GM18499 (cell line): Measurements from ENCODE around the gene ALPP.

Experiments used
- ATAC-seq: cut with Tn5 transposase; IDR thresholded peaks from one replicate; pipeline ENCODE4 v1.9.1; 2021; ENCODE audit warnings: moderate number of reproducible peaks; ENCODE audit not compliant: insufficient read depth, unreplicated experiment

ALPP gene

GRCh38 chr2:232340171-232340935, 38.2 kb upstream of the ALPP start:
- ATAC-seq, result no peak

GRCh38 chr2:232341061-232341738, 37.4 kb upstream of the ALPP start:
- no peak for ATAC-seq

- no peak for ATAC-seq
These were observed 36.8 kb upstream of the ALPP start for GRCh38 chr2:232341739-232342126.

- ATAC-seq, result no peak
These were observed 35.7 kb upstream of the ALPP start for GRCh38 chr2:232342635-232343565.

GRCh38 chr2:232343821-232344220, 34.7 kb upstream of the ALPP start:
- no peak for ATAC-seq

GRCh38 chr2:232345251-232345650, 33.3 kb upstream of the ALPP start:
- no peak for ATAC-seq

- ATAC-seq, result no peak
These were observed 31.2 kb upstream of the ALPP start for GRCh38 chr2:232347369-232347768.

GRCh38 chr2:232348936-232349335, 29.6 kb upstream of the ALPP start:
- no peak for ATAC-seq

GRCh38 chr2:232349546-232349945, 29.0 kb upstream of the ALPP start:
- ATAC-seq, result no peak

- ATAC-seq, result no peak
These were observed 28.5 kb upstream of the ALPP start for GRCh38 chr2:232349946-232350635.

- no peak for ATAC-seq
These were observed 27.5 kb upstream of the ALPP start for GRCh38 chr2:232350804-232351685.

GRCh38 chr2:232351686-232352510, 26.7 kb upstream of the ALPP start:
- no peak for ATAC-seq

- ATAC-seq, result no peak
These were observed 25.9 kb upstream of the ALPP start for GRCh38 chr2:232352511-232353091.

GRCh38 chr2:232353096-232353495, 25.5 kb upstream of the ALPP start:
- no peak for ATAC-seq

GRCh38 chr2:232353660-232354059, 24.9 kb upstream of the ALPP start:
- ATAC-seq, result no peak

- no peak for ATAC-seq
These were observed 24.5 kb upstream of the ALPP start for GRCh38 chr2:232354069-232354468.

GRCh38 chr2:232361646-232362045, 16.9 kb upstream of the ALPP start:
- no peak for ATAC-seq
